PC-3 (cell line): Measurements from ENCODE around the gene TSPYL4.

Experiments
- EZH2phosphoT487 ChIP-seq: fragments of 300-600 bp; sonication (generic); IDR thresholded peaks from 2 replicates; pipeline ENCODE4 v1.6.1; 2018; ENCODE audit warnings: mild to moderate bottlenecking, antibody characterized with exemption, low read length, borderline replicate concordance
- TF ChIP-seq, protein P1 (sequence below): fragments of 300-600 bp; sonication (generic); conservative IDR thresholded peaks from 2 replicates; pipeline ENCODE4 v1.5.1; 2017; ENCODE audit warnings: antibody characterized with exemption, low read depth, mild to moderate bottlenecking, low read length

DNA sequence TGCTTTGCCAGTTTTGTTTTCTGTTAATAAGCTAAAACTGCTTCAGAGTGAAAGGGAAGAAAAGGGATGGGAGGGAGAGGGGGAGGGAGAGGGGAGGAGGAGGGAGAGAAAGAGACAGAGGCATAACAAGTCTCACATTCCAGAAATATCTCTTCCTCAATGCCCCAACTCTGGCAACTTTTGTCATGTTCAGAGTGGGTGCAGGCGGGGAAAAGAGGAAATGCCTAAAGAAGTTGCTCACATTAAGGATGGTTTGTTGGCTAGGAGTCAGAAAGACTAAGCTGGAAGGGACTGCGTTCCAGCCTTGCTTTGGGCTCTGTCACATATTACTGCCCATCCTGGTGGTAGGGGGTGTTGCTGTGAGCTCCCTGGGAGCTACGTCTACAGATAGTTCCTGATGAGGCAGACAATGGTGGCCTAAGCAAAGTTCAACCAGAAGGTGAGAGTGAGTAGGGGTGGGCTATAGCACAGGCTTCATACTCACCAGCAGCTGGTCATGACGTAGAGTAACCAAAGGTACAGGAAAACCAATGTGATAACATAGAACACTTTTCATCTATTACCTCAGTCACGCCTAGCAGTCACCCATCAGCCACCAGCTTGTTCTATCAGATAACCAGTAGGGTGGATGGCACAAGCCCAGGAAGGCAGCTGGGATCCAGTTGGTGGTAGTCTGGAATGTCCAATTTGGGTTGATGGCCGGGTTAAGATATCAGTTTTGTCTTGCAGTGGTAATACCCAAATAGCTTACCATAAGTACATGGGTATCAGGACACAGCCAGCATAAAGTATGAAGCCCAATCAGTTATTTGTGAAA, 2.1 kb downstream of the TSPYL4 start:
- TF ChIP-seq, protein P1, sequence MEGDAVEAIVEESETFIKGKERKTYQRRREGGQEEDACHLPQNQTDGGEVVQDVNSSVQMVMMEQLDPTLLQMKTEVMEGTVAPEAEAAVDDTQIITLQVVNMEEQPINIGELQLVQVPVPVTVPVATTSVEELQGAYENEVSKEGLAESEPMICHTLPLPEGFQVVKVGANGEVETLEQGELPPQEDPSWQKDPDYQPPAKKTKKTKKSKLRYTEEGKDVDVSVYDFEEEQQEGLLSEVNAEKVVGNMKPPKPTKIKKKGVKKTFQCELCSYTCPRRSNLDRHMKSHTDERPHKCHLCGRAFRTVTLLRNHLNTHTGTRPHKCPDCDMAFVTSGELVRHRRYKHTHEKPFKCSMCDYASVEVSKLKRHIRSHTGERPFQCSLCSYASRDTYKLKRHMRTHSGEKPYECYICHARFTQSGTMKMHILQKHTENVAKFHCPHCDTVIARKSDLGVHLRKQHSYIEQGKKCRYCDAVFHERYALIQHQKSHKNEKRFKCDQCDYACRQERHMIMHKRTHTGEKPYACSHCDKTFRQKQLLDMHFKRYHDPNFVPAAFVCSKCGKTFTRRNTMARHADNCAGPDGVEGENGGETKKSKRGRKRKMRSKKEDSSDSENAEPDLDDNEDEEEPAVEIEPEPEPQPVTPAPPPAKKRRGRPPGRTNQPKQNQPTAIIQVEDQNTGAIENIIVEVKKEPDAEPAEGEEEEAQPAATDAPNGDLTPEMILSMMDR = no peak
- no peak for TF ChIP-seq EZH2phosphoT487
